ENCODE data around the gene ATP6V0D1. TPM values are rescaled to one million over a fixed set of nuclear protein-coding genes. Genes with fewer than 3 reads are reported as not detected.
A peak's percentile ranks its signal among the peaks of the same experiment; 100 is the strongest.

ATP6V0D1 gene
- total and polyA plus RNA-seq, 2 experiments from 2014 or later, result 20.6 to 68.7 TPM

GRCh38 chr16:67393788-67394154, 87.2 kb downstream of the ATP6V0D1 start (continued):
- TF ChIP-seq, protein P1, sequence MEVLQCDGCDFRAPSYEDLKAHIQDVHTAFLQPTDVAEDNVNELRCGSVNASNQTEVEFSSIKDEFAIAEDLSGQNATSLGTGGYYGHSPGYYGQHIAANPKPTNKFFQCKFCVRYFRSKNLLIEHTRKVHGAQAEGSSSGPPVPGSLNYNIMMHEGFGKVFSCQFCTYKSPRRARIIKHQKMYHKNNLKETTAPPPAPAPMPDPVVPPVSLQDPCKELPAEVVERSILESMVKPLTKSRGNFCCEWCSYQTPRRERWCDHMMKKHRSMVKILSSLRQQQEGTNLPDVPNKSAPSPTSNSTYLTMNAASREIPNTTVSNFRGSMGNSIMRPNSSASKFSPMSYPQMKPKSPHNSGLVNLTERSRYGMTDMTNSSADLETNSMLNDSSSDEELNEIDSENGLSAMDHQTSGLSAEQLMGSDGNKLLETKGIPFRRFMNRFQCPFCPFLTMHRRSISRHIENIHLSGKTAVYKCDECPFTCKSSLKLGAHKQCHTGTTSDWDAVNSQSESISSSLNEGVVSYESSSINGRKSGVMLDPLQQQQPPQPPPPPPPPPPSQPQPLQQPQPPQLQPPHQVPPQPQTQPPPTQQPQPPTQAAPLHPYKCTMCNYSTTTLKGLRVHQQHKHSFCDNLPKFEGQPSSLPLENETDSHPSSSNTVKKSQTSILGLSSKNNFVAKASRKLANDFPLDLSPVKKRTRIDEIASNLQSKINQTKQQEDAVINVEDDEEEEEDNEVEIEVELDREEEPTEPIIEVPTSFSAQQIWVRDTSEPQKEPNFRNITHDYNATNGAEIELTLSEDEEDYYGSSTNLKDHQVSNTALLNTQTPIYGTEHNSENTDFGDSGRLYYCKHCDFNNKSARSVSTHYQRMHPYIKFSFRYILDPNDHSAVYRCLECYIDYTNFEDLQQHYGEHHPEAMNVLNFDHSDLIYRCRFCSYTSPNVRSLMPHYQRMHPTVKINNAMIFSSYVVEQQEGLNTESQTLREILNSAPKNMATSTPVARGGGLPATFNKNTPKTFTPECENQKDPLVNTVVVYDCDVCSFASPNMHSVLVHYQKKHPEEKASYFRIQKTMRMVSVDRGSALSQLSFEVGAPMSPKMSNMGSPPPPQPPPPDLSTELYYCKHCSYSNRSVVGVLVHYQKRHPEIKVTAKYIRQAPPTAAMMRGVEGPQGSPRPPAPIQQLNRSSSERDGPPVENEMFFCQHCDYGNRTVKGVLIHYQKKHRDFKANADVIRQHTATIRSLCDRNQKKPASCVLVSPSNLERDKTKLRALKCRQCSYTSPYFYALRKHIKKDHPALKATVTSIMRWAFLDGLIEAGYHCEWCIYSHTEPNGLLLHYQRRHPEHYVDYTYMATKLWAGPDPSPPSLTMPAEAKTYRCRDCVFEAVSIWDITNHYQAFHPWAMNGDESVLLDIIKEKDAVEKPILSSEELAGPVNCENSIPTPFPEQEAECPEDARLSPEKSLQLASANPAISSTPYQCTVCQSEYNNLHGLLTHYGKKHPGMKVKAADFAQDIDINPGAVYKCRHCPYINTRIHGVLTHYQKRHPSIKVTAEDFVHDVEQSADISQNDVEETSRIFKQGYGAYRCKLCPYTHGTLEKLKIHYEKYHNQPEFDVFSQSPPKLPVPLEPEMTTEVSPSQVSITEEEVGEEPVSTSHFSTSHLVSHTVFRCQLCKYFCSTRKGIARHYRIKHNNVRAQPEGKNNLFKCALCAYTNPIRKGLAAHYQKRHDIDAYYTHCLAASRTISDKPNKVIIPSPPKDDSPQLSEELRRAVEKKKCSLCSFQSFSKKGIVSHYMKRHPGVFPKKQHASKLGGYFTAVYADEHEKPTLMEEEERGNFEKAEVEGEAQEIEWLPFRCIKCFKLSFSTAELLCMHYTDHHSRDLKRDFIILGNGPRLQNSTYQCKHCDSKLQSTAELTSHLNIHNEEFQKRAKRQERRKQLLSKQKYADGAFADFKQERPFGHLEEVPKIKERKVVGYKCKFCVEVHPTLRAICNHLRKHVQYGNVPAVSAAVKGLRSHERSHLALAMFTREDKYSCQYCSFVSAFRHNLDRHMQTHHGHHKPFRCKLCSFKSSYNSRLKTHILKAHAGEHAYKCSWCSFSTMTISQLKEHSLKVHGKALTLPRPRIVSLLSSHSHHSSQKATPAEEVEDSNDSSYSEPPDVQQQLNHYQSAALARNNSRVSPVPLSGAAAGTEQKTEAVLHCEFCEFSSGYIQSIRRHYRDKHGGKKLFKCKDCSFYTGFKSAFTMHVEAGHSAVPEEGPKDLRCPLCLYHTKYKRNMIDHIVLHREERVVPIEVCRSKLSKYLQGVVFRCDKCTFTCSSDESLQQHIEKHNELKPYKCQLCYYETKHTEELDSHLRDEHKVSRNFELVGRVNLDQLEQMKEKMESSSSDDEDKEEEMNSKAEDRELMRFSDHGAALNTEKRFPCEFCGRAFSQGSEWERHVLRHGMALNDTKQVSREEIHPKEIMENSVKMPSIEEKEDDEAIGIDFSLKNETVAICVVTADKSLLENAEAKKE (CRISPR knock-in tag; IDR thresholded peaks at IDR 0.05), result no peak
- TF ChIP-seq POLR2AphosphoS5 (IDR thresholded peaks at IDR 0.05; ENCODE audit: low read depth) (no peak), STAT1 (IDR thresholded peaks at IDR 0.05; ENCODE audit: unreplicated experiment) (no peak)
- TF ChIP-seq, protein P2, sequence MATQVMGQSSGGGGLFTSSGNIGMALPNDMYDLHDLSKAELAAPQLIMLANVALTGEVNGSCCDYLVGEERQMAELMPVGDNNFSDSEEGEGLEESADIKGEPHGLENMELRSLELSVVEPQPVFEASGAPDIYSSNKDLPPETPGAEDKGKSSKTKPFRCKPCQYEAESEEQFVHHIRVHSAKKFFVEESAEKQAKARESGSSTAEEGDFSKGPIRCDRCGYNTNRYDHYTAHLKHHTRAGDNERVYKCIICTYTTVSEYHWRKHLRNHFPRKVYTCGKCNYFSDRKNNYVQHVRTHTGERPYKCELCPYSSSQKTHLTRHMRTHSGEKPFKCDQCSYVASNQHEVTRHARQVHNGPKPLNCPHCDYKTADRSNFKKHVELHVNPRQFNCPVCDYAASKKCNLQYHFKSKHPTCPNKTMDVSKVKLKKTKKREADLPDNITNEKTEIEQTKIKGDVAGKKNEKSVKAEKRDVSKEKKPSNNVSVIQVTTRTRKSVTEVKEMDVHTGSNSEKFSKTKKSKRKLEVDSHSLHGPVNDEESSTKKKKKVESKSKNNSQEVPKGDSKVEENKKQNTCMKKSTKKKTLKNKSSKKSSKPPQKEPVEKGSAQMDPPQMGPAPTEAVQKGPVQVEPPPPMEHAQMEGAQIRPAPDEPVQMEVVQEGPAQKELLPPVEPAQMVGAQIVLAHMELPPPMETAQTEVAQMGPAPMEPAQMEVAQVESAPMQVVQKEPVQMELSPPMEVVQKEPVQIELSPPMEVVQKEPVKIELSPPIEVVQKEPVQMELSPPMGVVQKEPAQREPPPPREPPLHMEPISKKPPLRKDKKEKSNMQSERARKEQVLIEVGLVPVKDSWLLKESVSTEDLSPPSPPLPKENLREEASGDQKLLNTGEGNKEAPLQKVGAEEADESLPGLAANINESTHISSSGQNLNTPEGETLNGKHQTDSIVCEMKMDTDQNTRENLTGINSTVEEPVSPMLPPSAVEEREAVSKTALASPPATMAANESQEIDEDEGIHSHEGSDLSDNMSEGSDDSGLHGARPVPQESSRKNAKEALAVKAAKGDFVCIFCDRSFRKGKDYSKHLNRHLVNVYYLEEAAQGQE (IDR thresholded peaks at IDR 0.05; ENCODE audit: unreplicated experiment), result no peak

- ATAC-seq, result peak; percentile 59
These were observed 87.7 kb downstream of the ATP6V0D1 start, which contains the start of gene TPPP3 for GRCh38 chr16:67393111-67393787. TPPP3 (minus strand) TSS chr16:67393498; CDS start chr16:67391111, 2,387 bp downstream.

More at GRCh38 chr16:67393111-67393787, 87.7 kb downstream of the ATP6V0D1 start, which contains the start of gene TPPP3:
- Histone ChIP-seq H3K79me2 (replicated peaks; ENCODE audit: insufficient read depth) (no peaks in the 10 kb centered on the region), H3K4me1 (ENCODE audit: insufficient read depth) (peaks cover 34% of the 10 kb centered on the region), H3K36me3 (ENCODE audit: insufficient read depth) (no peaks in the 10 kb centered on the region), H3K27ac (ENCODE audit: low read depth) (no peak within 1 kb of the TSS), H3K9me2 (ENCODE audit: insufficient read depth) (no peaks in the 10 kb centered on the region), H4K20me1 (replicated peaks; ENCODE audit: insufficient read depth) (no peaks in the 10 kb centered on the region), H3K4me2 (peak within 1 kb of the TSS; percentile 92), H3K27me3 (ENCODE audit: insufficient read depth) (peaks cover 45% of the 10 kb centered on the region), H3K4me3 (peak within 1 kb of the TSS; percentile 61), H3F3A (replicated peaks; ENCODE audit: low read depth) (0 out of 2 replicates have a peak, but pooled peaks cover 10% of the 10 kb centered on the region), H2AFZ (peak within 1 kb of the TSS; percentile 96)
- Mint-ChIP-seq H3K36me3 (ENCODE audit: low read depth) (no peaks in the 10 kb centered on the region), H3K4me3 (peak within 1 kb of the TSS; percentile 65), H3K27me3 (ENCODE audit: insufficient read depth, low read depth, poor library complexity) (peaks cover 57% of the 10 kb centered on the region), H3K4me1 (peaks cover 19% of the 10 kb centered on the region), H3K27ac (no peak within 1 kb of the TSS), H3K9me3 (no peaks in the 10 kb centered on the region)
- TF ChIP-seq POLR2AphosphoS5 (IDR thresholded peaks at IDR 0.05; ENCODE audit: low read depth) (no peak), CTCF (conservative IDR thresholded peaks at IDR 0.05; ENCODE audit: low read depth in 2 of 2) (peak; percentile 38 to 45)
- peak; percentile 83 for DNase-seq (ENCODE audit: low spot score)
